Ectodermal cell (in vitro differentiated cells): Measurements from ENCODE around the gene KCTD19.

ENCODE experiments used
- H3K27ac ChIP-seq: 2 replicates; pipeline ENCODE4 v1.7.0; 2013; ENCODE audit warnings: mild to moderate bottlenecking, low read depth, low read length; ENCODE audit not compliant: insufficient read depth, poor library complexity, severe bottlenecking
- H3K27me3 ChIP-seq: 2 replicates; pipeline ENCODE4 v1.7.0; 2013; ENCODE audit warnings: mild to moderate bottlenecking, low read length; ENCODE audit not compliant: insufficient read depth, control insufficient read depth, poor library complexity, severe bottlenecking
- H3K36me3 ChIP-seq: one replicate; pipeline ENCODE4 v1.7.0; 2013; ENCODE audit warnings: low read length; ENCODE audit not compliant: control insufficient read depth, insufficient read depth
- H3K4me1 ChIP-seq: one replicate; pipeline ENCODE4 v1.7.0; 2013; ENCODE audit warnings: low read length; ENCODE audit not compliant: control insufficient read depth, insufficient read depth
- H3K4me3 ChIP-seq: 2 replicates; pipeline ENCODE4 v1.7.0; 2013; ENCODE audit warnings: low read depth, low read length, control low read depth; ENCODE audit not compliant: insufficient read depth
- H3K9me3 ChIP-seq: 2 replicates; pipeline ENCODE4 v1.7.0; 2013; ENCODE audit warnings: mild to moderate bottlenecking, low read length, moderate library complexity; ENCODE audit not compliant: control insufficient read depth
- WGBS, 2 experiments: methylation state at CpG; one replicate each; pipeline ENCODE4 v1.1.7; 2013; ENCODE audit warnings: missing lambda C conversion rate in 2 of 2; 5-methylcytosine and 5-hydroxymethylcytosine counted together

Gene KCTD19

GRCh38 chr16:67301080-67301782, 25.3 kb downstream of the KCTD19 start:
- no peaks in the 10 kb centered on the region for H3K27me3 ChIP-seq
- 89 to 90% methylated on average over 11 of the region's 11 CpGs for WGBS, 2 experiments
- peaks cover 2% of the 10 kb centered on the region for H3K4me1 ChIP-seq
- no peaks in the 10 kb centered on the region for H3K9me3 ChIP-seq
- no peaks in the 10 kb centered on the region for H3K36me3 ChIP-seq
- H3K4me3 ChIP-seq: no peak overlapping the region
- no peak overlapping the region for H3K27ac ChIP-seq

GRCh38 chr16:67299269-67299668, 27.3 kb downstream of the KCTD19 start:
- Histone ChIP-seq H3K36me3 (no peaks in the 10 kb centered on the region), H3K4me3 (no peak overlapping the region), H3K9me3 (no peaks in the 10 kb centered on the region), H3K4me1 (peaks cover 2% of the 10 kb centered on the region), H3K27ac (no peak overlapping the region), H3K27me3 (no peaks in the 10 kb centered on the region)
- WGBS, 2 experiments: 95% methylated on average over 15 of the region's 15 CpGs

- Histone ChIP-seq H3K27me3 (no peaks in the 10 kb centered on the region), H3K4me1 (peaks cover 2% of the 10 kb centered on the region), H3K27ac (no peak overlapping the region), H3K9me3 (no peaks in the 10 kb centered on the region), H3K4me3 (no peak overlapping the region), H3K36me3 (no peaks in the 10 kb centered on the region)
- WGBS, 2 experiments: 90 to 93% methylated on average over 9 of the region's 9 CpGs
These were observed 28.3 kb downstream of the KCTD19 start for GRCh38 chr16:67298277-67298676.

GRCh38 chr16:67296420-67296819, 30.1 kb downstream of the KCTD19 start:
- Histone ChIP-seq H3K36me3 (no peaks in the 10 kb centered on the region), H3K9me3 (no peaks in the 10 kb centered on the region), H3K4me3 (no peak overlapping the region), H3K27me3 (no peaks in the 10 kb centered on the region), H3K4me1 (no peaks in the 10 kb centered on the region), H3K27ac (no peak overlapping the region)
- WGBS, 2 experiments: 87 to 96% methylated on average over 3 of the region's 3 CpGs

- Histone ChIP-seq H3K9me3 (no peaks in the 10 kb centered on the region), H3K27me3 (no peaks in the 10 kb centered on the region), H3K4me1 (no peaks in the 10 kb centered on the region), H3K4me3 (no peak overlapping the region), H3K36me3 (no peaks in the 10 kb centered on the region), H3K27ac (no peak overlapping the region)
- WGBS, 2 experiments: 77 to 79% methylated on average over 7 of the region's 7 CpGs
These were observed 31.6 kb downstream of the KCTD19 start for GRCh38 chr16:67294938-67295361.

GRCh38 chr16:67294171-67294757, 32.3 kb downstream of the KCTD19 start:
- no peaks in the 10 kb centered on the region for H3K4me1 ChIP-seq
- H3K27ac ChIP-seq: no peak overlapping the region
- H3K4me3 ChIP-seq: no peak overlapping the region

GRCh38 chr16:67291461-67291860, 35.1 kb downstream of the KCTD19 start:
- H3K27me3 ChIP-seq: no peaks in the 10 kb centered on the region
- no peak overlapping the region for H3K27ac ChIP-seq
- H3K4me1 ChIP-seq: no peaks in the 10 kb centered on the region
- no peak overlapping the region for H3K4me3 ChIP-seq
- H3K9me3 ChIP-seq: no peaks in the 10 kb centered on the region
- 89 to 92% methylated on average over 7 of the region's 7 CpGs for WGBS, 2 experiments
- H3K36me3 ChIP-seq: no peaks in the 10 kb centered on the region

More at GRCh38 chr16:67294171-67294757, 32.3 kb downstream of the KCTD19 start:
- 94 to 95% methylated on average over 4 of the region's 4 CpGs for WGBS, 2 experiments
- Histone ChIP-seq H3K9me3 (no peaks in the 10 kb centered on the region), H3K36me3 (no peaks in the 10 kb centered on the region), H3K27me3 (no peaks in the 10 kb centered on the region)

- H3K4me1 ChIP-seq: no peaks in the 10 kb centered on the region
- H3K9me3 ChIP-seq: no peaks in the 10 kb centered on the region
- no peak overlapping the region for H3K4me3 ChIP-seq
- H3K36me3 ChIP-seq: no peaks in the 10 kb centered on the region
- no peaks in the 10 kb centered on the region for H3K27me3 ChIP-seq
- WGBS, 2 experiments: 95% methylated on average over 14 of the region's 14 CpGs
- H3K27ac ChIP-seq: no peak overlapping the region
These were observed 38.6 kb downstream of the KCTD19 start for GRCh38 chr16:67287960-67288359.

- Histone ChIP-seq H3K4me1 (no peaks in the 10 kb centered on the region), H3K4me3 (no peak overlapping the region), H3K27me3 (no peaks in the 10 kb centered on the region), H3K27ac (no peak overlapping the region), H3K9me3 (no peaks in the 10 kb centered on the region), H3K36me3 (no peaks in the 10 kb centered on the region)
- 92 to 94% methylated on average over 28 of the region's 28 CpGs for WGBS, 2 experiments
These were observed 39.9 kb downstream of the KCTD19 start for GRCh38 chr16:67286441-67287235.
